Erythroblast (primary cell): Measurements from ENCODE around the gene PTCH1.

Experiments used
- GATA1 ChIP-seq: IDR thresholded peaks from 2 replicates; pipeline ENCODE4 v1.6.1; 2011; ENCODE audit warnings: low read depth, mild to moderate bottlenecking, control low read depth, low read length, moderate library complexity
- POLR2A ChIP-seq: IDR thresholded peaks from 2 replicates; pipeline ENCODE4 v1.6.1; 2011; ENCODE audit warnings: mild to moderate bottlenecking, low read length

GRCh38 chr9:95515272-95516113, 1.3 kb downstream of the PTCH1 start:
- TF ChIP-seq POLR2A, result no peak
- no peak for TF ChIP-seq GATA1
